GM12875 (cell line): Measurements from ENCODE around the gene COMMD9.

ENCODE experiments used
- H3K4me3 ChIP-seq: one replicate; pipeline ENCODE4 v1.5.1; 2011; ENCODE audit warnings: low read depth, low read length, control low read depth
- TF ChIP-seq, protein P1 (sequence below): IDR thresholded peaks from 2 replicates; pipeline ENCODE4 v1.5.1; 2011; ENCODE audit warnings: low read depth, mild to moderate bottlenecking, control low read depth, inconsistent platforms, low read length, moderate library complexity, borderline replicate concordance; ENCODE audit not compliant: insufficient read depth

The COMMD9 gene

GRCh38 chr11:36274414-36274813 is 14.8 kb downstream of the COMMD9 start:
- TF ChIP-seq, protein P1, sequence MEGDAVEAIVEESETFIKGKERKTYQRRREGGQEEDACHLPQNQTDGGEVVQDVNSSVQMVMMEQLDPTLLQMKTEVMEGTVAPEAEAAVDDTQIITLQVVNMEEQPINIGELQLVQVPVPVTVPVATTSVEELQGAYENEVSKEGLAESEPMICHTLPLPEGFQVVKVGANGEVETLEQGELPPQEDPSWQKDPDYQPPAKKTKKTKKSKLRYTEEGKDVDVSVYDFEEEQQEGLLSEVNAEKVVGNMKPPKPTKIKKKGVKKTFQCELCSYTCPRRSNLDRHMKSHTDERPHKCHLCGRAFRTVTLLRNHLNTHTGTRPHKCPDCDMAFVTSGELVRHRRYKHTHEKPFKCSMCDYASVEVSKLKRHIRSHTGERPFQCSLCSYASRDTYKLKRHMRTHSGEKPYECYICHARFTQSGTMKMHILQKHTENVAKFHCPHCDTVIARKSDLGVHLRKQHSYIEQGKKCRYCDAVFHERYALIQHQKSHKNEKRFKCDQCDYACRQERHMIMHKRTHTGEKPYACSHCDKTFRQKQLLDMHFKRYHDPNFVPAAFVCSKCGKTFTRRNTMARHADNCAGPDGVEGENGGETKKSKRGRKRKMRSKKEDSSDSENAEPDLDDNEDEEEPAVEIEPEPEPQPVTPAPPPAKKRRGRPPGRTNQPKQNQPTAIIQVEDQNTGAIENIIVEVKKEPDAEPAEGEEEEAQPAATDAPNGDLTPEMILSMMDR, result no peak
- no peak overlapping the region for H3K4me3 ChIP-seq

- H3K4me3 ChIP-seq, result no peak overlapping the region
- TF ChIP-seq, protein P1, result no peak
These were observed 16.1 kb downstream of the COMMD9 start for GRCh38 chr11:36273110-36273509.

- TF ChIP-seq, protein P1, result no peak
- H3K4me3 ChIP-seq, result no peak overlapping the region
These were observed 17.3 kb downstream of the COMMD9 start for GRCh38 chr11:36271794-36272407.

DNA sequence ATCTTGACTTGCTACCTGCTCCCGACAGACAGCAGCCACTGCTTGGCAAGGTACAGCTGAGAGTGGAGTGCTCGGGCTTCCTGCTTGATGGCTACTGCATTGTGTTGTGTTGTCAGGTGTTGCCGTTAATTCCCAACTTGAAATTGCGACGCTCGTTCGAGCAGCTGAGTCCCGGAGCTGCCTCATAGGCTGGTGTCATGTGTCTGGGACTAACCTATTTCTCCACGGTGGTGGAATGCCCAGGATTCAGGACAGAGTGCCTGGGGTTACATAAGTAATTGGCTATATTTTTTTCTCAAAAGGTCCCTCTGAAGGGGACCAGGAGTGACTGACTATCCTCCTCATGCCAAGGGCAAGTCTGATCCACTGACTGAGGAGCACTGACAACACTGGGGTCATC is 18.5 kb downstream of the COMMD9 start:
- no peak overlapping the region for H3K4me3 ChIP-seq
- TF ChIP-seq, protein P1, result no peak

GRCh38 chr11:36268337-36268985 is 20.8 kb downstream of the COMMD9 start:
- no peak overlapping the region for H3K4me3 ChIP-seq
- TF ChIP-seq, protein P1, result no peak

GRCh38 chr11:36266767-36267166 is 22.5 kb downstream of the COMMD9 start:
- no peak overlapping the region for H3K4me3 ChIP-seq
- TF ChIP-seq, protein P1, result no peak
